ENCODE results near the gene ACTR1B. TPM values are rescaled to one million over a fixed set of nuclear protein-coding genes. Genes with fewer than 3 reads are reported as not detected.

ACTR1B gene
- total RNA-seq, 1 donor from 2014 or later = 35.6 TPM

GRCh38 chr2:97656905-97657587, 6.8 kb downstream of the ACTR1B start:
- TF ChIP-seq CTCF (IDR thresholded peaks at IDR 0.05; ENCODE audit: insufficient read depth, low read depth, low read length) (no peak), EZH2 (IDR thresholded peaks at IDR 0.05; ENCODE audit: insufficient read depth, low read length) (no peak)
- Histone ChIP-seq H3K9me3 (ENCODE audit: insufficient read depth, low read depth, low read length) (peaks cover 8% of the 10 kb centered on the region), H3K36me3 (ENCODE audit: insufficient read depth, low read length) (peaks cover 18% of the 10 kb centered on the region), H3K4me2 (ENCODE audit: low read length) (no peak overlapping the region), H3K79me2 (ENCODE audit: insufficient read depth, low read length) (peaks cover 30% of the 10 kb centered on the region), H3K27ac (ENCODE audit: low read depth, low read length) (no peak overlapping the region), H2AFZ (ENCODE audit: low read depth, low read length) (no peak overlapping the region), H3K9ac (ENCODE audit: low read length) (no peak overlapping the region), H4K20me1 (ENCODE audit: insufficient read depth, low read length) (peaks cover 17% of the 10 kb centered on the region), H3K4me1 (ENCODE audit: insufficient read depth, low read length) (peaks cover 19% of the 10 kb centered on the region), H3K27me3 (ENCODE audit: insufficient read depth, low read length) (no peaks in the 10 kb centered on the region), H3K4me3 (ENCODE audit: insufficient read depth, low read depth, low read length) (no peak overlapping the region)
- FAIRE-seq (no peak), DNase-seq (ENCODE audit: low read depth) (no peak)
- Mint-ChIP-seq H3K36me3 (ENCODE audit: low read depth, unreplicated experiment) (peaks cover 32% of the 10 kb centered on the region), H3K9me3 (ENCODE audit: unreplicated experiment) (peaks cover 16% of the 10 kb centered on the region), H3K27me3 (ENCODE audit: low read depth, unreplicated experiment) (no peaks in the 10 kb centered on the region), H3K4me3 (ENCODE audit: unreplicated experiment) (no peak overlapping the region), H3K4me1 (ENCODE audit: low read depth, unreplicated experiment) (peaks cover 21% of the 10 kb centered on the region), H3K27ac (ENCODE audit: unreplicated experiment) (no peak overlapping the region)

GRCh38 chr2:97656129-97656755, 7.6 kb downstream of the ACTR1B start:
- Histone ChIP-seq H3K4me2 (ENCODE audit: low read length) (no peak overlapping the region), H3K4me1 (ENCODE audit: insufficient read depth, low read length) (peaks cover 11% of the 10 kb centered on the region), H2AFZ (ENCODE audit: low read depth, low read length) (no peak overlapping the region), H3K4me3 (ENCODE audit: insufficient read depth, low read depth, low read length) (no peak overlapping the region), H3K27me3 (ENCODE audit: insufficient read depth, low read length) (no peaks in the 10 kb centered on the region), H3K9ac (ENCODE audit: low read length) (no peak overlapping the region), H3K79me2 (ENCODE audit: insufficient read depth, low read length) (peaks cover 22% of the 10 kb centered on the region), H4K20me1 (ENCODE audit: insufficient read depth, low read length) (peaks cover 11% of the 10 kb centered on the region), H3K36me3 (ENCODE audit: insufficient read depth, low read length) (peaks cover 18% of the 10 kb centered on the region), H3K27ac (ENCODE audit: low read depth, low read length) (no peak overlapping the region), H3K9me3 (ENCODE audit: insufficient read depth, low read depth, low read length) (peaks cover 8% of the 10 kb centered on the region)
- FAIRE-seq (no peak), DNase-seq (ENCODE audit: low read depth) (no peak)
- TF ChIP-seq CTCF (IDR thresholded peaks at IDR 0.05; ENCODE audit: insufficient read depth, low read depth, low read length) (no peak), EZH2 (IDR thresholded peaks at IDR 0.05; ENCODE audit: insufficient read depth, low read length) (no peak)
- H3K27ac Mint-ChIP-seq (ENCODE audit: unreplicated experiment) = no peak overlapping the region
- H3K4me1 Mint-ChIP-seq (ENCODE audit: low read depth, unreplicated experiment) = peaks cover 13% of the 10 kb centered on the region
- H3K9me3 Mint-ChIP-seq (ENCODE audit: unreplicated experiment) = peaks cover 16% of the 10 kb centered on the region
- H3K27me3 Mint-ChIP-seq (ENCODE audit: low read depth, unreplicated experiment) = no peaks in the 10 kb centered on the region
- peaks cover 32% of the 10 kb centered on the region for H3K36me3 Mint-ChIP-seq (ENCODE audit: low read depth, unreplicated experiment)
- H3K4me3 Mint-ChIP-seq (ENCODE audit: unreplicated experiment) = no peak overlapping the region

DNA sequence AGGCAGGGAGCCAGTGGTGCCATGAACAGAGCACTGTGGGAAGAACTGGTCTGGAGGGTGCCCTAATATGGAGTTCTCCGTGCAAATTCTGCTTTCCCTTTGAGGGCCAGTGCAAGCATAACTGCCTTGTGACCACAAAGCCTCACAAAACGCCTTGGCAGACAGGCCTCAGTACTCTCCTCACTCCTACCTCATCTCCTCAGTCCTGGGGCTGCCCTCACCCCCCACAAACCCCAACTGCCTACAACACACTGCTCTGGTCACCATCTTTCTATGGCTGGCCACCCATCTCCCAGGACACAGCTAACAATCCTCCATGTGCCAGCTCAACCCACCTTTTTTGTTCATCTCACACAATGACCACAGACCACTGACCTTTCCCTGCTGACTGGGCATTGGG, 9.1 kb downstream of the ACTR1B start:
- Histone ChIP-seq H3K36me3 (ENCODE audit: insufficient read depth, low read length) (peaks cover 18% of the 10 kb centered on the region), H3K4me2 (ENCODE audit: low read length) (no peak overlapping the region), H2AFZ (ENCODE audit: low read depth, low read length) (no peak overlapping the region), H3K9ac (ENCODE audit: low read length) (no peak overlapping the region), H3K4me3 (ENCODE audit: insufficient read depth, low read depth, low read length) (no peak overlapping the region), H3K27ac (ENCODE audit: low read depth, low read length) (no peak overlapping the region), H3K9me3 (ENCODE audit: insufficient read depth, low read depth, low read length) (peaks cover 8% of the 10 kb centered on the region), H3K27me3 (ENCODE audit: insufficient read depth, low read length) (no peaks in the 10 kb centered on the region), H3K79me2 (ENCODE audit: insufficient read depth, low read length) (peaks cover 7% of the 10 kb centered on the region), H3K4me1 (ENCODE audit: insufficient read depth, low read length) (no peaks in the 10 kb centered on the region), H4K20me1 (ENCODE audit: insufficient read depth, low read length) (peaks cover 3% of the 10 kb centered on the region)
- peaks cover 16% of the 10 kb centered on the region for H3K9me3 Mint-ChIP-seq (ENCODE audit: unreplicated experiment)
- H3K27ac Mint-ChIP-seq (ENCODE audit: unreplicated experiment) = no peak overlapping the region
- FAIRE-seq (no peak), DNase-seq (ENCODE audit: low read depth) (no peak)
- no peak overlapping the region for H3K4me3 Mint-ChIP-seq (ENCODE audit: unreplicated experiment)
- TF ChIP-seq CTCF (IDR thresholded peaks at IDR 0.05; ENCODE audit: insufficient read depth, low read depth, low read length) = no peak
- no peak for TF ChIP-seq EZH2 (IDR thresholded peaks at IDR 0.05; ENCODE audit: insufficient read depth, low read length)
- peaks cover 1% of the 10 kb centered on the region for H3K4me1 Mint-ChIP-seq (ENCODE audit: low read depth, unreplicated experiment)
- H3K36me3 Mint-ChIP-seq (ENCODE audit: low read depth, unreplicated experiment) = peaks cover 33% of the 10 kb centered on the region
- H3K27me3 Mint-ChIP-seq (ENCODE audit: low read depth, unreplicated experiment) = no peaks in the 10 kb centered on the region

Data from astrocyte (in vitro differentiated cells and primary cell).